ENCODE data around the gene CACNA2D2.

DNA sequence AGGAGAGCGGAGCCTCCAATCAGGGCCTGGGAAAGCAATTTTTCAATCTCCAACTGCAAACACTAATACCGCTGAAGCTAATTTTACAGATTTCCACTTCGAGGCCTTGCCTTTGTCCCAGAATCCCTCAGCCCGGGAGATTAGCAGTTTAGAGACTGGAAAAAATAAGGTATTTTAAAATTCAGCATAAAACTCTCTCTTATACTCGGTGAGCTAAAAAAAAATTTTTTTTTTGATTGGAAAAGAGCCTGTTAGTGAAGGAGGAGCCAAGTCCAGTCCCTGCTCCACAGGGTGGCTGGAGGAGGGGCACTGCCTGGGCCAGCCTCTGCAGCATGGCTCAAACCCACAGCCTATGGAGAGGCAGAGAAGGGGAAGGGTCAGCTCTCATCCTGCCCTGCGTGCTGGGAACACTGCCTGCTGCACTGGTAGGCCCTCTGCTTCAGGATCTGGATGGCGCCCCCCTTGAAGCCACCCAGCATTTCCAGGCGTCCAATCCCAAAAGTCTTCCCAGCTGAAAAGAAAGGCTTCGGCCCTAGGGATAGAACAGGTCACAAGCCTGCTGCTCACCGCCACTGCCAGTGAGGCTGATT is 48.9 kb downstream of the CACNA2D2 start:
- TF ChIP-seq CTCF (IDR thresholded peaks at IDR 0.05) = no peak
- TF ChIP-seq POLR2A (IDR thresholded peaks at IDR 0.05) = no peak
- no peak for TF ChIP-seq POLR2AphosphoS5 (IDR thresholded peaks at IDR 0.05; ENCODE audit: insufficient read depth in 1 of 2, low read depth in 1 of 2)
